NCI-H1105 (cell line): ENCODE measurements around the gene NACC1.

Source experiments
- DNase-seq: peaks from one replicate; lab custom pipeline; 2025; lab: John Stamatoyannopoulos, UW

Gene NACC1

GRCh38 chr19:13117772-13118423 lies at the start of gene NACC1:
NACC1 (plus strand) TSS chr19:13118264; CDS start chr19:13135208, 16,944 bp downstream.
- peak; percentile 82 for DNase-seq

GRCh38 chr19:13069415-13070359 lies 48.4 kb upstream of the NACC1 start:
- DNase-seq: no peak

- no peak for DNase-seq
Observed at GRCh38 chr19:13070425-13071140, 47.5 kb upstream of the NACC1 start.

GRCh38 chr19:13071444-13072187 lies 46.4 kb upstream of the NACC1 start:
- DNase-seq: no peak

GRCh38 chr19:13072188-13072908 lies 45.7 kb upstream of the NACC1 start:
- peak; percentile 39 for DNase-seq

- no peak for DNase-seq
Observed at GRCh38 chr19:13073263-13073662, 44.8 kb upstream of the NACC1 start.

GRCh38 chr19:13074378-13074777 lies 43.7 kb upstream of the NACC1 start:
- DNase-seq: no peak

- no peak for DNase-seq
Observed at GRCh38 chr19:13076320-13076719, 41.7 kb upstream of the NACC1 start.

GRCh38 chr19:13076787-13077186 lies 41.3 kb upstream of the NACC1 start:
- no peak for DNase-seq

- no peak for DNase-seq
Observed at GRCh38 chr19:13077240-13077639, 40.8 kb upstream of the NACC1 start.

- DNase-seq: no peak
Observed at GRCh38 chr19:13078381-13078780, 39.7 kb upstream of the NACC1 start.

- DNase-seq: no peak
Observed at GRCh38 chr19:13078897-13079541, 39.0 kb upstream of the NACC1 start.

- peak; percentile 25 for DNase-seq
Observed at GRCh38 chr19:13079542-13079986, 38.5 kb upstream of the NACC1 start.

GRCh38 chr19:13082192-13083007 lies 35.7 kb upstream of the NACC1 start:
- no peak for DNase-seq

DNA sequence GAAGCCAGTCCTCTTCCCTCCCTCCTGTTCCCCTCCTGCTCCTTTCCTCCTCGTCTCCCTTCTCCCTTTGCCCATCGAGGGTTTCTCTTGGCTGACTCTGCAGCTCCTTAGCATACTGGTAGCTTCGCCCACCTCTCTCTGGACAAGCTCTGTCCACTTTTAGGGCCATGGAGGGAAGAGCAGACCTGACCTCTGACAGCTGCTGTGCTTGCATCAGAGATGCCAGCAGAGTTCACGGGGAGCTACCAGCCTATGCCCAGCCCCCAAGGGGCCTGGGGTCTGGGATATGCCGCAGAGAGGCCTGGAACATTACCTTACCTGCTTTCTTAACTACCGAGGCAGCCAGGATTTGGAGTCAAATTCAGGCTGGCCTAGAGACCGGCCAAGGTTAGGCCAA lies 35.1 kb upstream of the NACC1 start:
- no peak for DNase-seq

DNA sequence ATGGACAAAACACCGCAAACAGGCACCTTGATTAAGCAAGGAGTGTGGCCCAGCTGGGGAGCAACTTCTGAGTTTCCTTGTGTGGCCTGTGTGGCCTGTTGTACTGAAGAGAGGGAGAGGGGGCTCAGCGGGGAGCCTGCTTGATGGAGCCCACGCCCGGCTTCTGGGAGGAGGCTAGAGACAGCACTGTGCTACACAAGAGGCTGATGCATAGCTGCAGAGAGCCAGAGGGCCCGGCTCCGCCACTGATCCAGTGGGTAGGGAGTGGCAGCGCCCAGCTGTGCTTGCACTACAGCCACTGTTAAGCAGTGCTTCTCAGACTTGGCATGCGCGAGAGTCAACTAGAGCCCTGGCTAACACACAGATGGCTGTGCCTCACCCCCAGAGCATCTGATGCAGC lies 34.4 kb upstream of the NACC1 start:
- DNase-seq: no peak

DNA sequence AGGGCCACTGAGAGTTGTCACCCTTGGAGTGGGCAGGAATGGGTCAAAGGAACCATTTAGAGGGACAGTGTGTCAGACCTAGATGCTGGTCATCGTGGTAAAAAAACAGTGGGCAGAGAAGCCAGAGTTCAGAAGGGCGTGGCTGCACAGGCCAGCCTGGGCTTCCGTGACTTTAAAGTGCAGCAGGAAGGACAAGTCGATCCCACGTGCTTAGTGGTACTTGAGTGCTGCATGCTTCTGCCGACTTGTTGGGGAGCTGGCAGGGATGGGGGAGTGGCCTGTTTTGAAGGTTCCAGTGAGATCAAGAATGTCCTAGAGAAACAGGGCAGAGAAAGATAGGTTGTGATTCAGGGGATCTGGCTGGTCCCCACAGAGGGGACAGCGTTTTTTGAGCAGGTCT lies 32.4 kb upstream of the NACC1 start:
- DNase-seq: no peak

- no peak for DNase-seq
Observed at GRCh38 chr19:13086341-13086740, 31.7 kb upstream of the NACC1 start.

DNA sequence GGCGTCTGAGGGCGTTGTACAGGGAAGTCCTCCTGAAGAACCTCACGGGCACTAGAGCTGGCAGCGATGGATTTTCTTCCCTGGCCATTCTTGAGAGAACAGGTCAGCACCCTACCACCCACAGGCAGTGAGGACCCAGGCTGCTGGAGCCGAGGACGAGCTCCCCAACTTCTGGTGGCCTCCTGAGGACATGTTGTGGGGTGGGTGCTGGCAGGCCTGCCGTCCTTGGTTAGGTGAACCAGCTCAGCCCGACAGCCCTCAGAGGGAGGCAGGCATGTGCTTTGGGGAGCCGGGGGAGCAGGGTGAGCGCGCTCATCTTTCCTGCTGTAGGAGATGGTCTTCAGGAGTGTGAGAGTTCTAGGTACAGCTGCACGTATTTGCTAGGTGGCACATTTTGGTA lies 30.8 kb upstream of the NACC1 start:
- DNase-seq: no peak
